IMR-90 (cell line): Measurements from ENCODE around the gene AKT3. TPM values are rescaled to one million over a fixed set of nuclear protein-coding genes. Genes with fewer than 3 reads are reported as not detected.
"Not testable (repeated sequence)": the region's sequence is repeated elsewhere in the genome, so short reads cannot be mapped to it uniquely, and the experiment has no call there.

ENCODE experiments used
- ATAC-seq: fragments of 200-7000 bp; cut with Tn5 transposase; 2 replicates; pipeline ENCODE4 v1.9.1; 2020; ENCODE audit warnings: low read depth, mild to moderate bottlenecking, moderate library complexity
- BruUV-seq: library from RNA; stranded (reverse); fragments of 400-500 nt; replicated peaks from 2 replicates; lab custom pipeline; 2021; lab: Mats Ljungman, UMichigan
- CTCF ChIA-PET: fragments of 300-600 bp; formaldehyde crosslinking; extraction: SDS; loops from one replicate; lab custom pipeline; 2021; ENCODE audit warnings: antibody characterized with exemption; lab: Yijun Ruan, JAX
- POLR2A ChIA-PET: fragments of 300-600 bp; sonication (Branson Sonifier 250); formaldehyde crosslinking; loops from one replicate; lab custom pipeline; 2022; ENCODE audit warnings: antibody characterized with exemption; ENCODE audit not compliant: unreplicated experiment; lab: Charles Lee
- DNase-seq: peaks from one replicate; pipeline ENCODE4 v3.0.0; 2013
- H2AFZ ChIP-seq: replicated peaks from 2 replicates; pipeline ENCODE3; 2013; ENCODE audit warnings: low read length, mild to moderate bottlenecking; ENCODE audit not compliant: poor library complexity
- H2AK5ac ChIP-seq: 2 replicates; pipeline ENCODE4 v1.6.1; 2013; ENCODE audit warnings: low read depth, low read length, inconsistent platforms
- H2AK9ac ChIP-seq: replicated peaks from 2 replicates; pipeline ENCODE3; 2013; ENCODE audit warnings: mild to moderate bottlenecking, low read depth, low read length, moderate library complexity; ENCODE audit not compliant: poor library complexity
- H2BK120ac ChIP-seq: 2 replicates; pipeline ENCODE4 v1.6.1; 2013; ENCODE audit warnings: low read depth, low read length, inconsistent platforms
- H2BK15ac ChIP-seq: 3 replicates; pipeline ENCODE4 v1.6.1; 2013; ENCODE audit warnings: low read depth, low read length, inconsistent platforms
- H2BK20ac ChIP-seq: 2 replicates; pipeline ENCODE4 v1.6.1; 2013; ENCODE audit warnings: low read depth, mild to moderate bottlenecking, inconsistent platforms, low read length, moderate library complexity
- H2BK5ac ChIP-seq: 2 replicates; pipeline ENCODE4 v1.6.1; 2013; ENCODE audit warnings: mild to moderate bottlenecking, low read depth, low read length, inconsistent platforms; ENCODE audit not compliant: poor library complexity, severe bottlenecking
- H3K14ac ChIP-seq: replicated peaks from 2 replicates; pipeline ENCODE4 v1.6.1; 2013; ENCODE audit warnings: low read depth, low read length, inconsistent platforms
- H3K18ac ChIP-seq: 2 replicates; pipeline ENCODE4 v1.6.1; 2013; ENCODE audit warnings: low read depth, low read length, control low read depth
- H3K23ac ChIP-seq: 2 replicates; pipeline ENCODE4 v1.6.1; 2013; ENCODE audit warnings: low read depth, low read length, inconsistent platforms
- H3K27ac ChIP-seq: 2 replicates; pipeline ENCODE4 v1.5.1; 2013; ENCODE audit warnings: mild to moderate bottlenecking, control low read depth, low read length; ENCODE audit not compliant: insufficient read depth
- H3K27me3 ChIP-seq: 2 replicates; pipeline ENCODE4 v1.6.1; 2013; ENCODE audit warnings: low read length; ENCODE audit not compliant: control insufficient read depth, insufficient read depth
- H3K36me3 ChIP-seq: 2 replicates; pipeline ENCODE4 v1.6.1; 2013; ENCODE audit warnings: low read length, mixed read lengths; ENCODE audit not compliant: control insufficient read depth, insufficient read depth
- H3K4ac ChIP-seq: 2 replicates; pipeline ENCODE4 v1.6.1; 2013; ENCODE audit warnings: low read depth, low read length, inconsistent platforms
- H3K4me1 ChIP-seq: 2 replicates; pipeline ENCODE4 v1.6.1; 2013; ENCODE audit warnings: low read length, mixed read lengths; ENCODE audit not compliant: control insufficient read depth, insufficient read depth
- H3K4me2 ChIP-seq: 2 replicates; pipeline ENCODE4 v1.6.1; 2013; ENCODE audit warnings: low read depth, mild to moderate bottlenecking, control low read depth, low read length, moderate library complexity
- H3K4me3 ChIP-seq: 2 replicates; pipeline ENCODE4 v1.5.1; 2013; ENCODE audit warnings: low read depth, mild to moderate bottlenecking, control low read depth, low read length, moderate library complexity; ENCODE audit not compliant: insufficient read depth
- H3K56ac ChIP-seq: 2 replicates; pipeline ENCODE4 v1.6.1; 2013; ENCODE audit warnings: low read length, inconsistent platforms; ENCODE audit not compliant: insufficient read depth; ENCODE audit errors: extremely low read depth
- H3K79me1 ChIP-seq, 2 experiments: 2 replicates each; pipeline ENCODE4 v1.6.1; 2013; ENCODE audit warnings: low read length in 2 of 2, inconsistent platforms in 1 of 2, low read depth in 1 of 2
- H3K9ac ChIP-seq: 2 replicates; pipeline ENCODE4 v1.6.1; 2013; ENCODE audit warnings: low read depth, low read length, control low read depth
- H3K9me1 ChIP-seq: 2 replicates; pipeline ENCODE4 v1.6.1; 2013; ENCODE audit warnings: low read length, inconsistent platforms; ENCODE audit not compliant: insufficient read depth
- H3K9me3 ChIP-seq: 2 replicates; pipeline ENCODE4 v1.6.1; 2013; ENCODE audit warnings: low read length; ENCODE audit not compliant: control insufficient read depth, insufficient read depth
- H4K20me1 ChIP-seq: 2 replicates; pipeline ENCODE4 v1.6.1; 2013; ENCODE audit warnings: low read length, inconsistent platforms; ENCODE audit not compliant: insufficient read depth
- H4K5ac ChIP-seq: 2 replicates; pipeline ENCODE4 v1.6.1; 2013; ENCODE audit warnings: mild to moderate bottlenecking, low read depth, low read length, control low read depth
- H4K8ac ChIP-seq, 2 experiments: 2 replicates each; pipeline ENCODE4 v1.6.1; 2013; ENCODE audit warnings: low read depth in 2 of 2, low read length in 2 of 2, control low read depth in 1 of 2, inconsistent platforms in 1 of 2
- H4K91ac ChIP-seq: 2 replicates; pipeline ENCODE4 v1.6.1; 2013; ENCODE audit warnings: low read depth, low read length, inconsistent platforms; ENCODE audit not compliant: insufficient read depth
- WGBS, 2 experiments: methylation state at CpG; one replicate each; pipeline versions ENCODE4 v1.1.5 to v1.1.7; 2013; ENCODE audit warnings: missing lambda C conversion rate in 2 of 2; ENCODE audit not compliant: insufficient read length in 1 of 2; ENCODE audit errors: extremely low coverage in 2 of 2; 5-methylcytosine and 5-hydroxymethylcytosine counted together
- dilution Hi-C: fragments of 300-500 bp; cut with HindIII; formaldehyde crosslinking; loops from one replicate; pipeline ENCODE4 v1.14.3; 2018; ENCODE audit warnings: low sequenced_read_pairs; ENCODE audit not compliant: unreplicated experiment
- in situ Hi-C: fragments of 300-500 bp; cut with MboI; formaldehyde crosslinking; loops from 3 replicates; pipeline ENCODE4 v1.14.3; 2019; ENCODE audit warnings: low sequenced_read_pairs, inconsistent platforms, mixed read lengths
- intact Hi-C: fragments of 100-400 bp; cut with micrococcal nuclease; formaldehyde crosslinking; loops from 2 replicates; pipeline ENCODE4 v1.10.0; 2022
- polyA plus RNA-seq, 3 experiments: library from polyadenylated mRNA; depleted of rRNA; stranded (reverse); fragments of >200 nt; gene quantifications; 2 replicates each; pipeline ENCODE4 v1.2.3, GENCODE V29; 2012; ENCODE audit warnings: low replicate concordance in 1 of 3
- total RNA-seq: library from RNA; depleted of rRNA; stranded (reverse); fragments of >200 nt; gene quantifications from 2 replicates; pipeline ENCODE4 v1.2.3, GENCODE V29; 2012

AKT3 gene
- total and polyA plus RNA-seq, 2 of the 4 experiments (the other 2 are of a cell fraction), result 15.2 to 19.4 TPM

DNA sequence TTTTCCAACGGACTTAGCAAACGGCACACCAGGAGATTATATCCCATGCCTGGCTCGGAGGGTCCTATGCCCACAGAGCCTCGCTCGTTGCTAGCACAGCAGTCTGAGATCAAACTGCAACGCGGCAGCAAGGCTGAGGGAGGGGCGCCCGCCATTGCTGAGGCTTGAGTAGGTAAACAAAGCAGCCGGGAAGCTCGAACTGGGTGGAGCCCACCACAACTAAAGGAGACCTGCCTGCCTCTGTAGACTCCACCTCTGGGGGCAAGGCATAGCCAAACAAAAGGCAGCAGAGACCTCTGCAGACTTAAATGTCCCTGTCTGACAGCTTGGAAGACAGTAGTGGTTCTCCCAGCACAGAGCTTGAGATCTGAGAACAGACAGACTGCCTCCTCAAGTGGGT, 42.7 kb downstream of the AKT3 start:
- H3K79me1 ChIP-seq, result peaks cover 22 to 28% of the 10 kb centered on the region in 2 experiments
- H3K56ac ChIP-seq, H2BK120ac ChIP-seq, in situ Hi-C loops, BruUV-seq, POLR2A ChIA-PET, H2AFZ ChIP-seq, H3K23ac ChIP-seq, H3K9me3 ChIP-seq, H3K36me3 ChIP-seq, H2AK9ac ChIP-seq, H3K4me1 ChIP-seq, H2AK5ac ChIP-seq, H3K4me2 ChIP-seq, DNase-seq, H2BK5ac ChIP-seq, dilution Hi-C loops, intact Hi-C loops, H3K18ac ChIP-seq, H3K4me3 ChIP-seq, ATAC-seq, H3K4ac ChIP-seq, H4K8ac ChIP-seq, H3K27me3 ChIP-seq, H4K20me1 ChIP-seq, H2BK20ac ChIP-seq, H3K9me1 ChIP-seq, H3K9ac ChIP-seq, H3K27ac ChIP-seq, CTCF ChIA-PET, H4K5ac ChIP-seq, H4K91ac ChIP-seq, H3K14ac ChIP-seq, H2BK15ac ChIP-seq: not testable (repeated sequence)
- no CpG with 5 or more reads among the region's 11 CpGs for WGBS, 2 experiments
